ENCODE data around the gene STARD13.
"Not testable (repeated sequence)": the region's sequence is repeated elsewhere in the genome, so short reads cannot be mapped to it uniquely, and the experiment has no call there.

The STARD13 gene

DNA sequence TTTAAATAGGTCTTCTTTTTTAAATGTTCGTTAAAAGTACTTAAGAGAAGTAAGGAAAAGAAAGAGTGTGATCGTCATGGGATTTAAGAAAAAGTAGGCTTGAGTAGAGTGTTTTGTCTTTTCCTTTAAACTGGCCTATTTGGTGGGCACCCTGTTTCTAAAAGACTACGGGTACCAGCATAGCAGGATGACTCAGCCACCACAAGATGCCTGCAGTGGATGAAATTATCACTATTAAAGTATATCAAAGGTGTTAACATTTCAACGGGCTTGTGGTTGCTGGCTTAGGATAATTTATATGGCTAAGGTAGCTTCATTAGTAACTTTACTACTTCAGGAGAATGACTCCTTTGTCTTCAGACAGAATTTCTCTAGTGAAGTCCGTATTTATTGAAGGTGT lies 112.6 kb downstream of the STARD13 start:
- no peak for DNase-seq

DNA sequence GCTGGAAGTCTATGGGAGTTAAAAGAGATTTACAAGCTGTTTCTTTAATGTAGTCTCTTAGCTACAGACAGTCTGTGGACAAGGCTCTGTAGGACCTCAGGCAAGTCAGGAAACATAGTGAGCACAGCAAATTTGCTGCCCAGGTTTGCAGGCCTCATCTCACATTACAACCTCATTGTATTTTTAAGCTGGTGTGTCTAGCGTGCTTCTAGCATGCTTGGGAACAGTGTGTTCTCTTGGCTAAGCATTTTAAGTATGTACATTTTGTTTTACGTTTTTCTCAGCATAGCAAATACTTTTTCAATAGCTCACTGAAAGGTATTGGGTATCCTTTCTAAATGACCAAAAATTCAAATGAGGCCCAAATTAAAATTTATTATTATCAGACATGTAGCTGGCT lies 113.2 kb downstream of the STARD13 start:
- no peak for DNase-seq

DNA sequence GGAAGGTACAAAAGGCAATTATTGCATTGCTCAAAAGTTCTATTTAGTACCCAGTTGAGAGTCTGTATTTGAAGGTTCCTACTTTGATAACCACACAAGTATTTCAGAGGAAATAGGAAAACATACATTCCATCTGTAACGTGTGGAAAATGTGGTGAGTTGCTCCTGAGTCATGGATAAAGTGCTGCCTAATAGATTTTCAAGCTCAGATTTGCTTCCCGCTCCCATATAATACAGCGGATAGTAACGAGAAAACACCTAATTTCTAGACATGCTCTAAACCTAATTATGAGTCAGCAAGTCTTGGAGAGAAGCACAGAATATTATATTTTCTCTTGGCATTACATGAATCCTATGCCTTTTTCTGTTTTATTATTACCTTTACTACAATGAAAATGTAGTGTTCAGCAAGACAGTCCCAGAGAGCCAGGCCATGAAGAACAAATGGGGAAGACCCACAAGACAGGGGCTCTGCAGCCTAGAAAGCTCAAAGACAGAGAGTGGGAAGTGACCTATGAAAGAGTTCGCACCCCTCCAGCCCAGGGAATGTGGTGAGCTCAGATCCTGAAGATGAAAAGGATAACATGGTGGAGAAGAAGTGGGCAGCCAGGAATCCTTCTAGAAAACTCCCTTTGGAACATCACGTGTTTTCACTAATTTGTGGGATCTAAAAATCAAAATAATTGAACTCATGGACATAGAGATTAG lies 116.1 kb downstream of the STARD13 start:
- no peak for DNase-seq

DNA sequence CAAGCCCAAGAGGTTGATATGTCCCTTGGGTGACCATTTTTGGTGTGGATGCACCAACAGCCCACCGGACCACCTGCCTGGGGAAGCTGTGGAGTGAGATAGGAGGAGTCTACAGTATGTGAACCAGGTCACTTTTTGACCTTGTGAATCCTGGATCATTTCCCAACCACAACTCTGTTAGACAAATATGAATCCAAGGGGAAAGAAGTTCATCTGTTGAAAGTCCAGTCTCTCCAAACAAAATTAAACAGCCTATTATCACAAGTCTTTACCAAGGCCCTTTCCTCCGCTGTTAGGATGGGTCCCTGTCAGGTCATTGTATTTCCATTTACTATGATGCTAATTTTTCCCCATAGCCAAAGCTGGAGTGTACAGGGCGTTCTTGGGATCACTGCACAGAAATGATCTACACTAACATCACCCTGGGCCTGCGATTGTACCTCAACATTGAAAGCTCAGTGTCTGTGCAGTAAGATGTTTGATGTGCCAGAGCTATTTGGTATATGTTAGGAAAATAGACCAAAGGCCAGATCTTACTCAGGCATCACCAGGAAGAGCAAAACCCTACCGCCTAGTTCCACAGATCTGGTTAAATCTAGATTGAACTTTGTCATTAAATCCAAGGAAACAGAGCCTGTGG lies 117.1 kb downstream of the STARD13 start:
- DNase-seq, result no peak

DNA sequence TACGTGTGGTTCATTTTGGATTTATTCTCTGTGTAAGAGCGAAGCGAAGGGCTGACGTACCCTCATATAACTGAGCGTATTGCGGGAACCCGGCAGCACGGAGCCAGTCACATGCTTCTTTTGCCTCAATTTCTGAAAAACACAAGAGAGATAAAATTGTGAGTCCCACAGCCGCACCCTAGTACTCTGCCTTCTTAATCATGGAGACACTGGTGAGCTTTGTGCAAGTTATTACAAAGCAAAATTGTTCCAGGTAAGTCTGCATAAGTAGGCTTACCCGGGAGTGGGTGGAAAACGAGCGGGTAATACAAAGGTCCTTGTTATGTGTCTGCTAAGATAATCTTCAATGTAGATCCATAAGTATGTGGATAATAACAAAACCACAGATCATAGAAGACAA lies 118.1 kb downstream of the STARD13 start:
- DNase-seq, result no peak

DNA sequence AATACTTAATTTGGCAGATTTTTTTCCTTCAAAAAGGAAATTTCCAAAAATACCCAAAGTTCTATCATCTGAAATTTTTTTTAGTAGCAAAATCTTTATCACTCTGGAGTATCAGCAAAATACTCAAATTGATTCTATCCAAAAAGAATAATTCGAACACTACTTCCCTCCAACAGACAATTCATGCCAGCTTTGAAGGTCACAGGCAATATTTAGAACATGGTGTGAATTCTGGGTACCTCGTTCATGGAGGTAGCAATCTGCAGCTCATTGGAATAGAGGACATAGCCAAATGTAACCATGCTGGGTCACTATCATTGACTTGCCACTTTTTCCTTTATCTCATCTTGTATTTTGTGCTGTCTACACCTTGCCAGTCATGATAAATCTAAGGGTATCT lies 119.8 kb downstream of the STARD13 start:
- DNase-seq, result no peak

DNA sequence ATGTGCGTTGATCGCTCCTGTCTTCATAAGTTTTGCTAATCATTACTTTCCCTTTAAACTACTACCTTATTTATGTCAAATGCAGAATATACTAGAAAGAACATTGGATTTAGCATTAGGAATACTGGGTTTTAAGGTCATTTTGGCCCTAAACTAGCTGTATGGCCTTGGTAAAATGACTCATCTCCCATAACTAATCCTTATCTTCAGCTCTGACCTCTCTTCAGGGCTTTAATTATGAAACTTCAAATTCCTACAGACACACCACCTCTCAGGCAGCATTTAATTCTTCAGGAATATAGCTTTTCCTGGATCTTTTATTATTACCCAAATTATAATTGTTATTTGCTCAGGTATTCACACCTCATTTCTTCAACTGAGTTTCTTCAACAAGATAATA lies 121.2 kb downstream of the STARD13 start:
- no peak for DNase-seq

DNA sequence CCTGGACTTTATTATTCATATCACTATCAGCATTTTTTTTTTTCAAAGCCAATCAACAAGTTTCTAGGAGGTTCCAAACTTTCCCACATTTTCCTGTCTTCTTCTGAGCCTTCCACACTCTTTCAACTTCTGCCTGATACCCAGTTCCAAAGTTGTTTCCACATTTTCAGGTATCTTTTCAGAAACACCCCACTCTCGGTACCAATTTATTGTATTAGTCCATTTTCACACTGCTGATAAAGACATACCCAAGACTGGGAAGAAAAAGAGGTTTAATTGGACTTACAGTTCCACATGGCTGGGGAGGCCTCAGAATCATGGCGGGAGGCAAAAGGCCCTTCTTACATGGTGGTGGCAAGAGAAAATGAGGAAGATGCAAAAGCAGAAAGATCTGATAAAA lies 122.8 kb downstream of the STARD13 start:
- not testable (repeated sequence) for DNase-seq

DNA sequence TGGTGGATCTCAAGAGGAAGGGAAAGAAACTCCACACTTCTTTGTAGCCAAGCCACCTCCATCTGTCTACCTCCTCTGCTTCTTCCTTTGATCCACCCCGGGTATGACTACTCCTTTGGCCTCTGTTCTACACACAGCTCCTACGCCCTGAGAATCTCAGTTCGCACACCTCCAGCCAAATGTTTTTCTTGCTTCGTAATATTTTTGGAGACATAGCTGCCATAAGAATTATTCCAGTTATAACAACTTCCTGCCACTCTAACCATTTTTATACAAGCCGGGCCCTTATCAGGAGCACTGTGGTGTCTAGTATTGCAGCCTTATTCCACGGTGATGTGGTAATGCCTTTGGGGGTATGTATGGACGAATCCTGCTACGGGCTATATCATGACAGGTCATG lies 126.7 kb downstream of the STARD13 start:
- DNase-seq, result no peak

DNA sequence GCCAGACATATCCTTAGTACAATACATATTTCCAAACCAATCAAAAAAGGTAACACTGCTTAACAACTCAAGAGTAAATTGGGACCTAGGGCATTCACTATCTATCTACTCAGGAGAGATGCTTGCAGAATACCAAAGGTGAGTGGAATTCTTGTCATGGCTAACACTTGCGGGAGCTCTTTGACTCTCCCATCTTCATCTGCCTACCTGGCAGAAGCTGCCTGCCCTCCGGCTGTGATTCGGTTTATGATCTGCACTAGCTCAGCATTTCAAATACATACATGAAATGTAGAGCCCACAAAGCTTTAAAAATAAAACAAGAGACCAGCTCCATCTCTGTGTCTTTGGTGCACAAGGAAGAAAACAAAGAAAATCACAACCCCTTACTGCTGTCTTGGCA lies 127.3 kb downstream of the STARD13 start:
- DNase-seq, result no peak

DNA sequence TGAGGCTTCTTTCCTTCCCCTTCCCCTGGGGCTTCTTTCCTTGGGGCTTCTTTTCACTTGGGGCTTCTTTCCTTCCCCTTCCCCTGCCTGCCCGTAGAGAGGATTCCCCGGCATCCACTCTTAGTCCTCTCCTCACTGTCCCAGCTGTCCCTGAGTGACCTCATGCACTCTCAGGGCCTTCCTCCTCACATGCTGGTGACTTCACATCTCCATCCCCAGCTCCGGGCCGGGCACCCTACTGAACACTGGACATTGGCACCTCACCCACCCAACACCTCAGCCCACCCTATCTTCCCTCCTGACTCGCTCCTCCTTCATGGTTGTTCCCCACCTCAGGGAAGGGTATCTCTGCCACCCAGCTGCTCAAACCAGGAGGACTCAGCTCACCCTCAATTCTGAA lies 130.6 kb downstream of the STARD13 start:
- DNase-seq, result no peak

DNA sequence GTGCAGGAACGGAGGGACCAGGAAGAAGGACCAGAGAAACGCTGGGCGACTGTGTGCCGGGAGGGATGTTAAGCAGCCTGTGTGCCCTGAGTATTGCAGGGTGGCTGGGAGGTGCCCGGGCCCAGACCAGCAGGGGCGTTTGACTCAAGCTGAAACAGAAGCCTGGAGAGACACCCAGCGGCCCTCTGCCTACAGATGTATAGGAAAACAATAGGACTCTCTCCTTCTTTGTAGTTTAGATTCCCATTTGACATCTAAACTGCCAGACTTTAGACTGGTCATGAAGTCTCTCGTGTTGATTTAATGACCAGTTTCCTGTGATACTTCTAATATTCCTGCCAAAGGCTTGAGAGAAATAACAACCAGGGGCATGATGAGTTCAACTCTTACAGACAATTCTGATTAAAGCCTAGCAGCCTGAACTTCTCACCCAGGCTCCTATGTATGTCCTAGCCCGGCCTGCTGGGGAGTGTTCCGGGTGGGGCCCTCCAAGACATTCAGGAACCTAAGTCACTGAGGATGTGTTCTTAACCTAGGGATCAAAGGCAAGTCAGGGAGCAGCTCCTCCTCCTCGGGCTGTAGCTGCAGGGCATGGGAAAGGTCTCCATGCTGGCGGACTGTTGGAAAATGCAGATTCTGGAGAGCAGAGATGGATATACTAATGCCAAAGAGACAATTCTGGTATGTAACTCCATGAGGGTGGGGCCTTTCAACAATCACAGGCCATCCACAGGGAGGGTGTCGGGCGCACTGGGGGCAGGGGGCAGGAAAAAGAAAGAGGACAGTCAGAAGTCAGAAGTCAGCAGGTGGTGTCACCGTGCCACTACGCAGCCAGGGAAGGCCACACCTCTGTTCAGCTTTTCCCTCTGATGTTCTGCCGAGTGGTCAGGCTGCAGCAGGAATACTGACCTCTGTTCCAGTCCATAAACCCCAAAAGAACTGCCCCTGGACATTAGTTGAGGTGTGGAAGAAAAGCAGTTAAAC lies 131.8 kb downstream of the STARD13 start:
- DNase-seq, result no peak

DNA sequence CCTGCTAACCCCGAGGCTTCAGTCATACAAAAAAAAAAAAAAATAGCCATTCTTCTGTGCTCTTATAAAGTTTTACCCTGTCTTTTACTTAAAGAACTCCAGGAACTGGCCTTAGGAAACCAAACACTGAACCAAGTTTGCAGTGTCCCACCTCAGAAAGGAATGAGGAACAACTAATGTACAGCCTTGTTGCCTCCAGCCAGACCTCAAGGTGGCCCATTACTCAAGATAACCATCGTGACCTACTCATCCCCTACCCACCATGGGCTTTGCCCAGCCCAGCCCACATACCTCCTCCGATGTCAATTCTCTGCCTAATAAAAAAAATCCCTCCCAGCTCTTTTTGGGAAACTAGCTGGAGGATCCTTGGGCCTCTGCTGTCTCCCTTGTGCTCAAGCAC lies 133.2 kb downstream of the STARD13 start:
- DNase-seq, result no peak

DNA sequence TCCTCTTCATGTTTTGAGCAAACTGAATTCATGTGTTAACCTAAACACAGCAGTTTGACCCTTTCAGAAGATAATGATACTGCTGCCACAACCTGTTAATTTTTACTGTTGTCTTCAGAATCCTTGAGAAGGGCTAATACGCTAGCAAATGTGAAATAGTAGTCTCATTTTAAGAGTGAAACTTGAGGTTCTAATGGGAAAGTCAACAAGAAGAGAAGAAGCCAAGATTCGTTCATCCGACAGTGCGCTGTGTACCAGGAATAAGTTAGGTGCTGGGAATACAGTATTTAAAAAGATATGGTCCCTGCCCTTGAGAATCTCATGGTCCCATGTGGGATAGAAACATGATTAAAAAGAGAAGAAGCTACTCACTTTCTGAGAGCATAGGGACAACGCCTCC lies 134.9 kb downstream of the STARD13 start:
- DNase-seq, result no peak

DNA sequence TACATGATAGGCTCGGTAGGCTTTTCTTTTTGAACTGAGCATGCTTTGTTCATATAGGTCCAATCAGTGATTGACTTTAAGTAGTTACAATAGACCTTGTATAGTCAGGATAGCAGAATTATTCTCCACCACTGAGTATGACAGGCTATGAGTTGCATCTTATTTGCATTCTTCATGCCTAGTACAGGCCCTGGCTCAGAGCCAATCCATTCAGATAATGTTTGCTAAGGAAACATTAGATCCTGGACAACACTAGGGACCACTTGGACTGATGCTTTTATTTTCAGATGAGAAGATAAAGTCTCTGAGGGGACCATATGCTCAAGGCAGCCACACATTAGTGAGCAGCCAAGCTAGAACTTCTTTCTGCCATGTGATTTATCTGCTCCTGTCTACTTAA lies 135.4 kb downstream of the STARD13 start:
- DNase-seq, result peak; percentile 59

DNA sequence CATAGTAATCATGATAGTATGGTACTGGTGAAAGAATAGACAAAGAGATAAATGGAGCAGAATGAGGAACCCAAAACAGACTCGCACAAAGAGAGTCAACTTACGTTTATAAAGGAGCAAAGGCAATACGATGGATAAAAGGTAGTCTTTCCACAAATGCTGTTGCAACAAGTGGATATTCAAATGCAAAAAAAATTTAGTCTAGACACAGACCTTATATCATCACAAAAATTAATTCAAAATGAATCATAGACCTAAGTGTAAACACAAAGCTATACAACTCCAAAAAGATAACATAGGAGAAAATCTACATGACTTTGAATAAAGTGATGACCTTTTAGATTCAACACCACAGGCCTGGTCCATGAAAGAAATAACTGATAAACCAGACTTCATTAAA lies 137.7 kb downstream of the STARD13 start:
- DNase-seq, result no peak

DNA sequence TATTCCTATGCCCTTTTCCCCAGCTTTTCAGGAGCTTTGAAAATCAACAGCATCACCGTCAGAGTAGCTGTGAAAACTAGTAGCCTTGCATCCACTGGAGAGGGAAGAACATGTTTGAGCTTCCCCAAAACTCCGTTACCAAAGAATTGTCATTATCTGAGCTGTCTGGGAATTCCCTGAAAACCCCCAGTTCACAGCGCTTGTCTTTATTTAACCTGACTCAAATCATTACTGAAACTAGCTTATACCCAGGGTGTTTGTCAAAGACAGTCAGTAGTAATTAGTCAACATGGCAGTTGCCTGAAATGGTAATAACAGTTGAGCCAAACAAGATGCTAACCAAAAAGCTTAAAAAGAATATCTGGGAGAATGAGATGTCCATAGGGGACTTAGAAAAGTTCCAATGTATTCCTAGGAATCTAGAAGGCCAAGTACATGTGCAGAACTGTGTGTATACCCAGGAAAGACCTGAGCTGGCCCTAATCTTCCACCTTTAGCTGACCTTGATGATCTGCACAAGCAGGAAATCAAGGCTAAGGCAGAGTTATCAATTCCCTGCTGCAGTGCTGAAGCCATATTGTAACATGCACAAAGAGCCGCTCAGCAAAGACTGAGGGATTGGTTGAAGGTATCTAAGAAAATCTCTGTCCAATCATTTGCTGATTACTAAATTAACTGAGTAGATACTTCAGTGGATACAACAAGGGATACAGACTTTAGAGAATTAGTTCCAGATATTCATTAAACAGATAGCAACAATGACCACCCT lies 138.5 kb downstream of the STARD13 start:
- no peak for DNase-seq

DNA sequence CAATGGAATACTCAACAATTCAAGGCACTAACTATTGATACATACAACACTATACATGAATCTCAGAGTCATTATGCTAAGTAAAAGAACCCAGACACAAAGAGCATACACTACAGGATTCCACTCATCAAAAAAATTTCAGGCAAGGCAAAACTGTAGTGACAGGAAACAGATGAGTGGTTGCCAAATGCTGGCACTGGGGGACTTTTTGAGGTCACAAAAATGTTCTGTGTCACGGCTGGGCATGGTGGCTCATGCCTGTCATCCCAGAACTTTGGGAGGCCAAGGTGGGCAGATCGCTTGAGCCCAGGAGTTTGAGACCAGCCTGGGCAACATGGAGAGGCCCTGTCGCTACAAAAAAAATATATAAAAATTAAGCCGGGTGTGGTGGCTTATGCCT lies 139.9 kb downstream of the STARD13 start:
- no peak for DNase-seq

DNA sequence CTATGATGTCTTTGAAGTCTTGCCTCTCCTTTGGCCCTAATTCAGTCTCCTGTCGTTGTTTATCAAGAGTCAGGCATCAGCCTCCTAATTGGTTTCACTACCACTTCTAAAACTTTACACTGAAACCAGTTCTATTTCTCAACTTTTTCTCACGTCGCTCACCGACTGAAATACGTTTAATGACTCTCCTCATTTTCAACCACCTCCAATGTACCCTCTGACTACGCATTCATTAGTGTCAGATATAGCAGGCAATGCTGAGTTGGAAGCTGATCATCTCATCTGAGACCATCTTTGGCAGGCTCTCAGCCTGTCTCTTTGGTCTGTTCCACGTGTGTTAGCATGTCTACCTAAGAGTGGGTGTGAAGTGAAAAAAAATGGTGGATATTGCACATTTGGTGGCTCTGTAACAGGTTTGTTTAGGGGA lies 141.2 kb downstream of the STARD13 start:
- DNase-seq, result no peak

DNA sequence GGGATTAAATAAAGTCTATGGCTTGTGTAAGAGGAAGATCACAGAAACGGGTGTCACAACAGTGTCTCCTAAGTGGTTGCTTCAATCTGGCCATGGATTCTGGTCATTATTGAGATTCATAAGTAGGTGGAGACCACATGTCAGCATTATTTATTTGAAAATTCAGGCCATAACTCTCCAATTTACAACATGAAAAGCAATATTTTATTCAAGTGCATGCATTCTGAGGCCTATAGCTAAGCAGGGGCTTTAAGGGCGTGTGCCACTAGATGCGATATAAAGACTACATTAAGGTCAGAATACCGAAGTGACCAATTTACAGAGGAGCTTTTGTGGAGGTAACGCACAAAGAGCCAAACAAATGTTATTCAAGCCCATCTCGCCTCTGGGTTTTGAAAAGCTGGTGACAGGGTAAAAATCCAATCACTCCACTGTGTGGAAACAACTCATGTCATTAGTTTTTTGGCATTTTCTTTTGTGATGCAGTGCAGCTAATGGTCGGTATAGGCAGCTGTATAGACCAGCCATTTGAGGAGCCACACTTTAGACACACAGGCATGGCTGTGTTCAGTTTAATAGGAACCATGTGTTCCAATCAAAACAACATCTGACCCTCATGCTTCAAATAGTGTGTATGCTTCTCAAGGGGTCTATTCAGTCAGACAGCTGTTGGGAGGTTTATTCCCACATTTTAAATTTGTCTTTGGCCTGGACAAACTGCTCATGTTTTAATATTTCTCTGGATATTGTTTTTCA lies 145.6 kb downstream of the STARD13 start:
- DNase-seq, result no peak

DNA sequence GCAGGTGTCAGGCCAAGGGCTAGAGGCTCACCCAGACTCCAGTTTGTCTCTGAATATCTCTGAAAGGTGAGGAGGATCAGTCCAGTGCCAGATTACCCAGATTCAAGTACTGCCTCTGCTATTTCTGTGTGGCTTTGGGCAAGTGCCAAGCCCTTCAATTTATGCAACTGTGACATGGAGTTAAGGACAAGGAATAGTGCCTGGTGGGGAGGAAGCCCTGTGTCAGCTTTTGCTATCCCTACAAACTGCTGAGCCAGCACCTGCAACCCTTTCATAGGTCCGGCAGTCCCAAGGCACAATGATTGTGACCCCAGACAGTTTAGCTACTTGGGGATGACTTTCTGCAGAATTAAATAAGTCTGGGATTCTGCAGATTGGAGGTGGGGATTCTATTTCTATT lies 146.4 kb downstream of the STARD13 start:
- DNase-seq, result no peak

DNA sequence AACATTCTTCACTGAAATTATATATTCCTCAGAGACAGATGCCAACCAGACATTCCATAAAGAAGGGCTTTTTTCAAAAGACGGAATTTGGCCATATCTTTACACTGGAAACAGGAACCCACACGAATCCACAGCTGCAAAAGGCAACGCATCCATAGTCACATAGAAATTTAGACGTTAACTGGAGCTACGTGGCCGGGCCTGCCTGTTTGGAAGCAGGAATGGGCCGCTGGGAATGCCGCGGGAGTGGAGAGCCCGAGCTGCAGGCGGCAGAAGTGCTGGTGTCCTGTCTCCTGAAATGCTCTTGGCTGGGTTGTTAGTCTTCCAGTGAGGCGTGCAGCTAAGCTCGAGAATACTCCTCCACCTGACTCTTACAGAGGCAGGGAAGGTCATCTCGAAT lies 147.1 kb downstream of the STARD13 start:
- DNase-seq, result no peak
